Lung (tissue), 12 donors: ENCODE data around the gene FAM174C. TPM values are rescaled to one million over a fixed set of nuclear protein-coding genes. Genes with fewer than 3 reads are reported as not detected.

Experiments
- ATAC-seq: fragments of 200-7000 bp; cut with Tn5 transposase; one replicate; pipeline ENCODE4 v1.9.1; 2020; ENCODE audit warnings: moderate number of reproducible peaks; ENCODE audit not compliant: insufficient read depth, low FRiP score
- DNase-seq, 3 donors: peaks; one replicate each; pipeline ENCODE4 v3.0.0-alpha.2; 2013 to 2017
- H3K27ac ChIP-seq, 2 donors: one replicate each; pipeline ENCODE4 v1.5.1; 2013; ENCODE audit warnings: mild to moderate bottlenecking in 2 of 2, moderate library complexity in 2 of 2, control low read depth in 1 of 2, inconsistent platforms in 1 of 2, low read depth in 1 of 2, low read length in 1 of 2
- H3K27me3 ChIP-seq, 3 donors: one replicate each; pipeline ENCODE4 v1.5.1; 2013; ENCODE audit warnings: low read length in 2 of 3; ENCODE audit not compliant: control insufficient read depth in 3 of 3, insufficient read depth in 3 of 3
- H3K36me3 ChIP-seq, 4 donors: one replicate each; pipeline ENCODE4 v1.5.1; 2013; ENCODE audit warnings: low read length in 4 of 4, mild to moderate bottlenecking in 1 of 4, moderate library complexity in 1 of 4; ENCODE audit not compliant: control insufficient read depth in 4 of 4, insufficient read depth in 4 of 4
- H3K4me1 ChIP-seq, 5 donors: one replicate each; pipeline ENCODE4 v1.5.1; 2013; ENCODE audit warnings: low read length in 5 of 5, mild to moderate bottlenecking in 2 of 5, moderate library complexity in 1 of 5; ENCODE audit not compliant: control insufficient read depth in 5 of 5, insufficient read depth in 5 of 5
- H3K4me3 ChIP-seq: one replicate; pipeline ENCODE4 v1.5.1; 2013; ENCODE audit warnings: mild to moderate bottlenecking, control low read depth, moderate library complexity
- H3K9ac ChIP-seq, 2 donors: one replicate each; pipeline ENCODE4 v1.5.1; 2013; ENCODE audit warnings: low read length in 2 of 2, control low read depth in 1 of 2; ENCODE audit not compliant: insufficient read depth in 1 of 2
- H3K9me3 ChIP-seq, 4 donors: one replicate each; pipeline ENCODE4 v1.5.1; 2013; ENCODE audit warnings: low read length in 3 of 4, mild to moderate bottlenecking in 1 of 4, moderate library complexity in 1 of 4; ENCODE audit not compliant: control insufficient read depth in 4 of 4, insufficient read depth in 3 of 4
- CTCF ChIP-seq: IDR thresholded peaks from 2 replicates; pipeline ENCODE4 v1.5.1; 2012; ENCODE audit warnings: mild to moderate bottlenecking; ENCODE audit errors: control extremely low read depth, extremely low read depth
- WGBS, 2 donors: extraction: QIAGEN DNeasy Blood & Tissue Kit; methylation state at CpG; one replicate each; pipeline ENCODE4 v1.1.7; 2013; 5-methylcytosine and 5-hydroxymethylcytosine counted together
- polyA plus RNA-seq, 2 donors: library from polyadenylated mRNA; stranded (reverse); fragments of 200-250 nt; gene quantifications; one replicate each; pipeline ENCODE4 v1.2.1, GENCODE V29; 2013
- total RNA-seq, 2 donors: library from RNA; depleted of rRNA in 1 of 2; stranded (reverse); fragments of >200 nt in 1 of 2; gene quantifications; one replicate each; pipeline ENCODE4 v1.2.1, GENCODE V29; 2014 to 2021
- donor health status: control.
- donor health status: control.
- donor health status: Bipolar disorder and iron deficiency.
- donor health status: healthy.
- donor health status: DM: yes; HTN: yes; CAD: no.

Gene FAM174C
- total and polyA plus RNA-seq, 4 donors = 17.5 to 89.3 (median 69.4) TPM

DNA sequence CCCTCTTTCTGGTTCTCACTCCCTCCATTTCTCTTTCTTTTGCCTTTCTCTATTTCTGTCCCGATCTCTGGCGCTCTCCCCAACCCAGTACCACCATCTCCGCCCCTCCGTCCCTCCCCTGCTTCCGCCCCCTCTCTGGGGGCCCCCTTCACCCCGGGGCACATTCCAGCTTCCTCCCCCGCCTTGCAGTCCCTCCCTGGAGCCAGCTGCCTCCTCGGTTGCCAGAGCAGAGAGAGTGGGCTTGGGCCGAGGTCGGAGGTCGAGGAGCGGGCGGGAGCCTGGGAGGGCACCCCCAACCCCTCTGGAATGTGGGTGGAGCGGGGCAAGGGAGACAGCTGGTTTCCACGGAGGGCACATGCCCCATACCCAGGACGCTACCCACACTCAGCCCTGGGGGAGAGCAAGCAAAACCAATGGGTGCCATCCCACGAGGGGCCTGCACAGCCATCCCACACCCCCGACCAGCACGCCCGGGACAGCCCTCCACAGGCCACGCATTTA, 12.7 kb upstream of the FAM174C start:
- no peak for ATAC-seq
- peak overlapping the region; percentile 82 to 98 for H3K27ac ChIP-seq
- peaks cover 0 to 2% (median 0%) of the 10 kb centered on the region in 4 donors for H3K36me3 ChIP-seq
- H3K4me1 ChIP-seq = peaks cover 0 to 57% (median 35%) of the 10 kb centered on the region in 5 donors
- no peak for TF ChIP-seq CTCF
- peak overlapping the region in 1 of 2 donors; percentile 23 for H3K9ac ChIP-seq
- no peak overlapping the region for H3K4me3 ChIP-seq
- no peaks in the 10 kb centered on the region for H3K9me3 ChIP-seq
- 39 to 44% methylated on average over 20 to 21 of the region's 21 CpGs for WGBS, 2 donors
- no peaks in the 10 kb centered on the region for H3K27me3 ChIP-seq
- DNase-seq = peak; percentile 76 to 83 (median 81)

DNA sequence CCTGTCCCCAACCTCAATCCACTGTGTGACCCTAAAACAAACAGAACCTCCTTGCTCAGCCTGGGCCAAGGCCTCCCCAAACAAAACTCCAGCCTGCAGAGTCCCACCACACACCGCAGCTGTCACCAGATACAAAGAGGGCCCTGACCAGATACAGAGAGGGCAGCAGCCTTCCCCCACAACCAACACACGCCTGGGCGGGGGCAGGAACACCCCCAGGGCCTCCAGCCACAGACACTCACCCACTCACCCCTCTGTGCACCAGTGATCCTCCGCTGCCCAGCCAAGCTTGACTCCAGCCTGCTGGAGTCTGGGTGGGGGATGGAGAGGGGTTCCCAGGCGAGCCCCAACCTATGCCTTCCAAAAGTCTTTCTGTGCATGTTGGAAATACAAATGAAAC, 12.1 kb upstream of the FAM174C start:
- no peak overlapping the region for H3K9ac ChIP-seq
- peaks cover 3 to 62% (median 32%) of the 10 kb centered on the region in 5 donors for H3K4me1 ChIP-seq
- H3K9me3 ChIP-seq = no peaks in the 10 kb centered on the region
- TF ChIP-seq CTCF = no peak
- peak overlapping the region in 1 of 2 donors; percentile 98 for H3K27ac ChIP-seq
- no peaks in the 10 kb centered on the region for H3K36me3 ChIP-seq
- WGBS, 2 donors = 64 to 70% methylated on average over 5 of the region's 5 CpGs
- H3K27me3 ChIP-seq = no peaks in the 10 kb centered on the region
- DNase-seq (no peak), ATAC-seq (no peak)
- H3K4me3 ChIP-seq = no peak overlapping the region

GRCh38 chr19:1264801-1265614, 10.3 kb upstream of the FAM174C start:
- DNase-seq = peak in 2 of 3 donors; percentile 56
- no peak for TF ChIP-seq CTCF
- Histone ChIP-seq H3K27ac (peak overlapping the region; percentile 78 to 90), H3K27me3 (no peaks in the 10 kb centered on the region), H3K4me3 (no peak overlapping the region), H3K9ac (no peak overlapping the region), H3K36me3 (peaks cover 0 to 4% (median 0%) of the 10 kb centered on the region in 4 donors), H3K4me1 (peaks cover 9 to 69% (median 39%) of the 10 kb centered on the region in 5 donors), H3K9me3 (no peaks in the 10 kb centered on the region)
- WGBS, 2 donors = 72 to 83% methylated on average over 26 of the region's 26 CpGs
- no peak for ATAC-seq
